Pancreas (tissue), 10 donors: ENCODE results near the gene CD300H. TPM values are rescaled to one million over a fixed set of nuclear protein-coding genes. Genes with fewer than 3 reads are reported as not detected.

ENCODE experiments used
- ATAC-seq, 4 donors: fragments of 200-7000 bp; cut with Tn5 transposase; one replicate each; pipeline versions ENCODE4 v1.8.0 to v1.9.1; 2020; ENCODE audit warnings: mild to moderate bottlenecking in 4 of 4, moderate library complexity in 4 of 4
- DNase-seq, 6 donors: peaks; one replicate each; pipeline ENCODE4 v3.0.0-alpha.2; 2020
- FAIRE-seq: peaks from 2 replicates; lab custom pipeline; 2012; peaks lifted over from hg19 to GRCh38; lab: Jason Lieb, UNC
- H3K27ac ChIP-seq, 4 donors: fragments of 200-600 bp; sonication (generic); 1 replicate in 3 of 4; 2 replicates in 1 of 4; pipeline versions ENCODE4 v1.5.0 to v1.8.0; 2020
- H3K27me3 ChIP-seq, 4 donors: fragments of 200-600 bp; one replicate each; pipeline ENCODE4 v1.8.0; 2021
- H3K36me3 ChIP-seq, 3 donors: fragments of 200-600 bp; sonication (generic) in 1 of 3; one replicate each; pipeline versions ENCODE4 v1.5.0 to v1.8.0; 2020 to 2021
- H3K4me1 ChIP-seq, 3 donors: fragments of 200-600 bp; one replicate each; pipeline ENCODE4 v1.8.0; 2021
- H3K4me3 ChIP-seq, 4 donors: fragments of 200-600 bp; sonication (generic) in 2 of 4; one replicate each; pipeline versions ENCODE4 v1.5.0 to v1.8.0; 2020 to 2021
- H3K9me3 ChIP-seq, 4 donors: fragments of 200-600 bp; one replicate each; pipeline ENCODE4 v1.8.0; 2021
- WGBS, 2 donors: extraction: QIAGEN DNeasy Blood & Tissue Kit; methylation state at CpG; one replicate each; pipeline ENCODE4 v1.1.7; 2013; 5-methylcytosine and 5-hydroxymethylcytosine counted together
- intact Hi-C, 3 donors: fragments of 100-400 bp; cut with DNase I; formaldehyde crosslinking; loops; one replicate each; pipeline versions ENCODE4 v1.11.1 to v1.14.2; 2022
- polyA plus RNA-seq, 2 donors: library from polyadenylated mRNA; stranded (reverse); fragments of 200-250 nt; gene quantifications; one replicate each; pipeline ENCODE4 v1.2.3, GENCODE V29; 2013
- total RNA-seq, 6 donors: library from RNA; stranded (reverse); fragmentation: NEBNext Ultra II Directional in 4 of 6; extraction: Animal tissue kit (Norgen Biotek cat#: 25700) in 4 of 6; gene quantifications; one replicate each; pipeline versions ENCODE4 v1.2.1 to v1.2.4, GENCODE V29; 2021 to 2023
- TF ChIP-seq, protein P1 (sequence below), 4 donors: fragments of 200-600 bp; sonication (generic) in 3 of 4; IDR thresholded peaks; one replicate each; pipeline versions ENCODE4 v1.5.0 to v1.8.0; 2021; ENCODE audit warnings: antibody characterized with exemption in 4 of 4
- donor health status: healthy with polysubstance abuse.
- donor health status: DM: no; HTN: no; CAD: no; lungs with moderate emphysema.
- donor health status: DM: no; HTN: no; CAD: no.
- donor health status: control.
- donor health status: control.
- donor health status: Bipolar disorder and iron deficiency.
- donor health status: DM: yes; HTN: yes; CAD: no.
- donor health status: DM: no; HTN: no; CAD: no.
- donor health status: DM: no; HTN: no; CAD: no.
- donor health status: DM: yes; HTN: yes; CAD: no.

CD300H gene
- total and polyA plus RNA-seq, 8 donors, result not detected

GRCh38 chr17:74523308-74523707 is 44.0 kb downstream of the CD300H start:
- no peak overlapping the region for H3K27ac ChIP-seq
- H3K27me3 ChIP-seq, result no peaks in the 10 kb centered on the region
- H3K9me3 ChIP-seq, result no peaks in the 10 kb centered on the region
- WGBS, 2 donors, result 76 to 85% methylated on average over 3 of the region's 3 CpGs
- H3K4me1 ChIP-seq, result no peaks in the 10 kb centered on the region
- TF ChIP-seq, protein P1, sequence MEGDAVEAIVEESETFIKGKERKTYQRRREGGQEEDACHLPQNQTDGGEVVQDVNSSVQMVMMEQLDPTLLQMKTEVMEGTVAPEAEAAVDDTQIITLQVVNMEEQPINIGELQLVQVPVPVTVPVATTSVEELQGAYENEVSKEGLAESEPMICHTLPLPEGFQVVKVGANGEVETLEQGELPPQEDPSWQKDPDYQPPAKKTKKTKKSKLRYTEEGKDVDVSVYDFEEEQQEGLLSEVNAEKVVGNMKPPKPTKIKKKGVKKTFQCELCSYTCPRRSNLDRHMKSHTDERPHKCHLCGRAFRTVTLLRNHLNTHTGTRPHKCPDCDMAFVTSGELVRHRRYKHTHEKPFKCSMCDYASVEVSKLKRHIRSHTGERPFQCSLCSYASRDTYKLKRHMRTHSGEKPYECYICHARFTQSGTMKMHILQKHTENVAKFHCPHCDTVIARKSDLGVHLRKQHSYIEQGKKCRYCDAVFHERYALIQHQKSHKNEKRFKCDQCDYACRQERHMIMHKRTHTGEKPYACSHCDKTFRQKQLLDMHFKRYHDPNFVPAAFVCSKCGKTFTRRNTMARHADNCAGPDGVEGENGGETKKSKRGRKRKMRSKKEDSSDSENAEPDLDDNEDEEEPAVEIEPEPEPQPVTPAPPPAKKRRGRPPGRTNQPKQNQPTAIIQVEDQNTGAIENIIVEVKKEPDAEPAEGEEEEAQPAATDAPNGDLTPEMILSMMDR (IDR thresholded peaks at IDR 0.05), result no peak
- H3K4me3 ChIP-seq, result no peak overlapping the region
- FAIRE-seq, result no peak
- intact Hi-C loops, result no loop called here
- no peaks in the 10 kb centered on the region for H3K36me3 ChIP-seq
- DNase-seq, result no peak
- no peak for ATAC-seq

DNA sequence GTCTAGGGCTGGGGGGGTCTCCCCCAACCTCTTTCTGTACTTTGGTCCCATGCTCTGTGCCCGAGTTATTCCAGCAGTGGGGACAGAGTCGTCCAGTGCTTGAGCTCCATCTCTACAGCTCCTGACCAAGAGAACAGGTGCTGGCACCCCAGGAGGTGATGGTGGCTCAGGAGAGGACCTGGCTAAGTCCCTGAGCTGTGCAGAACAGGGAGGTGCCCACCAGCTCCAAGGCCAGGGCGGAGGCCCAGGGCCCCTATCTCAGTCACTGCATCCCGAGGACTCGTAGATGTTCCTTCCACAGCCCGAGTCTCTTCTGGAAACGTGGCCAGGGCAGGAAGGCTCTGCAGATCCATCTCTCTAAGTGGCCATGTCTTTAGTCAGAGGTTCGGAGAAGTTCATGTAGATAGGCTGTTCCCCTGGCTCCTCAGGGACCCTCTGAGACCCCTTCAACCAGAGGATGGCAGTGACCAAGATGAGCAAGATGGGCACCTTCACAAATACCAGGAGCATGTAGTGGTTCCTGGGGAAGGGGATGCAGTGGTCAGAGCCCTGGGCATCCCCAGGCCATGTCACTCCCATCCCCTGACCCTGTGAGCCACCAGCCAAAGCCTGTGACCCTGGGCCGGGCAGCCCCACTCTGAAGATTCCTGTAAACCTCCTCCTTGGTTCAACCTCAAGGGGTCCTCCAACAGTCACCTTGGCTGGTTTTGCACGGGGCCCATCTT is 44.8 kb downstream of the CD300H start:
- no peak for FAIRE-seq
- H3K27ac ChIP-seq, result no peak overlapping the region
- H3K36me3 ChIP-seq, result no peaks in the 10 kb centered on the region
- DNase-seq, result no peak
- intact Hi-C loops, result no loop called here
- TF ChIP-seq, protein P1 (IDR thresholded peaks at IDR 0.05), result no peak
- H3K27me3 ChIP-seq, result no peaks in the 10 kb centered on the region
- H3K9me3 ChIP-seq, result no peaks in the 10 kb centered on the region
- no peak for ATAC-seq
- no peaks in the 10 kb centered on the region for H3K4me1 ChIP-seq
- WGBS, 2 donors, result 65 to 77% methylated on average over 10 of the region's 10 CpGs
- no peak overlapping the region for H3K4me3 ChIP-seq

GRCh38 chr17:74521701-74522201 is 45.6 kb downstream of the CD300H start:
- H3K36me3 ChIP-seq, result no peaks in the 10 kb centered on the region
- intact Hi-C loops, result no loop called here
- 65 to 80% methylated on average over 9 of the region's 9 CpGs for WGBS, 2 donors
- H3K9me3 ChIP-seq, result no peaks in the 10 kb centered on the region
- TF ChIP-seq, protein P1 (IDR thresholded peaks at IDR 0.05), result no peak
- peak in 2 of 4 donors; percentile 30 to 52 for ATAC-seq
- no peaks in the 10 kb centered on the region for H3K27me3 ChIP-seq
- peak overlapping the region in 2 of 4 donors; percentile 50 to 63 for H3K27ac ChIP-seq
- no peak for DNase-seq
- no peaks in the 10 kb centered on the region for H3K4me1 ChIP-seq
- FAIRE-seq, result no peak
- H3K4me3 ChIP-seq, result no peak overlapping the region

DNA sequence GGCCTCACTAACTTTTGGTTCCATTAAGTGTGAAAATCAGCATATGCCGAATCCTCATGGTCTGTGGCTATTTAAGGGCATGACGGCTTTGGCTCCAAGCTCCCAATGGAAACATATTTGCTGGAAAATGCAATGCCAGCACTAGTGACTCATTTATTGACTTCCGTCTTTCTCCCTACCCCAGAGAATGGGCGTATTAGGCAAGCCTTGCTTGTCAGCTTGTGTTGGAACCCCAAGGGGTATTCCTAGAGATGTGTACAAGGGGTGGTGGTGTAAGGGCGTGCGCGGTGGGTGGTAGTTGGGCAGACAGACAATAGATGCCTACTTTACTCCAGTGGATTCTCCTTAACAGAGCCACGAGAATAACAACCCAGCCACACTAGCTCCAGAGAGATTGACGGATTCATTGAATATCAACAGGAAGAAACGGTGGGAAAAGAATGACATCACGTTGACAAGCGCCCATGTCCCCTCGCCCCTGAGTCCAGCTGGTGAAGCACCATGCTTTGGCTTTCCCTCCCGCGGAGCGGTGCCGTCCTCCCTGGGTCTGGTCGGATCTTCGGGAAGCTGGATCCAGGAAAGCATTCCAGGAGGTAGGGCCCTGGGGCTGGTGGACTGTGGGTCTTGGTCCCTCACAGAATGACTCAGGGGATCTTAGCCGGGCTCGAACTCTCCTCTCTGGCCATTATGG is 46.4 kb downstream of the CD300H start:
- TF ChIP-seq, protein P1 (IDR thresholded peaks at IDR 0.05), result no peak
- ATAC-seq (peak in 2 of 4 donors; percentile 69 to 70), FAIRE-seq (no peak), DNase-seq (no peak)
- intact Hi-C loops, result no loop called here
- Histone ChIP-seq H3K4me3 (no peak overlapping the region), H3K9me3 (no peaks in the 10 kb centered on the region), H3K36me3 (no peaks in the 10 kb centered on the region), H3K27me3 (no peaks in the 10 kb centered on the region), H3K27ac (peak overlapping the region in 2 of 4 donors; percentile 50 to 63), H3K4me1 (no peaks in the 10 kb centered on the region)
- 71 to 77% methylated on average over 21 of the region's 21 CpGs for WGBS, 2 donors
